Measurements from ENCODE around the gene RRP7A.
"Not testable (repeated sequence)": the region's sequence is repeated elsewhere in the genome, so short reads cannot be mapped to it uniquely, and the experiment has no call there.

RRP7A gene

GRCh38 chr22:42518638-42519524, 715 bp downstream of the RRP7A start:
- not testable (repeated sequence) for H3K27me3 ChIP-seq (replicated peaks; ENCODE audit: control insufficient read depth, insufficient read depth, low read length, poor library complexity, severe bottlenecking); DNase-seq; H3K9me3 ChIP-seq (ENCODE audit: control insufficient read depth, low read length); H3K4me1 ChIP-seq (ENCODE audit: control insufficient read depth, insufficient read depth, low read length, poor library complexity, severe bottlenecking)
- Histone ChIP-seq H3K27ac (ENCODE audit: insufficient read depth, low read length, poor library complexity, severe bottlenecking) (peak overlapping the region; percentile 78), H3K36me3 (ENCODE audit: control insufficient read depth, insufficient read depth, low read length) (peaks cover 19% of the 10 kb centered on the region), H3K4me3 (ENCODE audit: insufficient read depth, low read depth, low read length, poor library complexity, severe bottlenecking) (peak overlapping the region; percentile 74)

- peaks cover 19% of the 10 kb centered on the region for H3K36me3 ChIP-seq (ENCODE audit: control insufficient read depth, insufficient read depth, low read length)
- not testable (repeated sequence) for DNase-seq; H3K4me1 ChIP-seq (ENCODE audit: control insufficient read depth, insufficient read depth, low read length, poor library complexity, severe bottlenecking); H3K4me3 ChIP-seq (ENCODE audit: insufficient read depth, low read depth, low read length, poor library complexity, severe bottlenecking); H3K27ac ChIP-seq (ENCODE audit: insufficient read depth, low read length, poor library complexity, severe bottlenecking); H3K9me3 ChIP-seq (ENCODE audit: control insufficient read depth, low read length); H3K27me3 ChIP-seq (replicated peaks; ENCODE audit: control insufficient read depth, insufficient read depth, low read length, poor library complexity, severe bottlenecking)
Measured at GRCh38 chr22:42517103-42517502, 2.5 kb downstream of the RRP7A start.

GRCh38 chr22:42515896-42516295, 3.7 kb downstream of the RRP7A start:
- Histone ChIP-seq H3K27ac (ENCODE audit: insufficient read depth, low read length, poor library complexity, severe bottlenecking) (no peak overlapping the region), H3K36me3 (ENCODE audit: control insufficient read depth, insufficient read depth, low read length) (peaks cover 19% of the 10 kb centered on the region), H3K27me3 (replicated peaks; ENCODE audit: control insufficient read depth, insufficient read depth, low read length, poor library complexity, severe bottlenecking) (no peaks in the 10 kb centered on the region), H3K4me1 (ENCODE audit: control insufficient read depth, insufficient read depth, low read length, poor library complexity, severe bottlenecking) (peaks cover 9% of the 10 kb centered on the region), H3K9me3 (ENCODE audit: control insufficient read depth, low read length) (no peaks in the 10 kb centered on the region), H3K4me3 (ENCODE audit: insufficient read depth, low read depth, low read length, poor library complexity, severe bottlenecking) (no peak overlapping the region)
- DNase-seq, result no peak

- not testable (repeated sequence) for H3K4me1 ChIP-seq (ENCODE audit: control insufficient read depth, insufficient read depth, low read length, poor library complexity, severe bottlenecking); DNase-seq; H3K4me3 ChIP-seq (ENCODE audit: insufficient read depth, low read depth, low read length, poor library complexity, severe bottlenecking); H3K9me3 ChIP-seq (ENCODE audit: control insufficient read depth, low read length); H3K27ac ChIP-seq (ENCODE audit: insufficient read depth, low read length, poor library complexity, severe bottlenecking); H3K27me3 ChIP-seq (replicated peaks; ENCODE audit: control insufficient read depth, insufficient read depth, low read length, poor library complexity, severe bottlenecking)
- peaks cover 19% of the 10 kb centered on the region for H3K36me3 ChIP-seq (ENCODE audit: control insufficient read depth, insufficient read depth, low read length)
Measured at GRCh38 chr22:42515304-42515703, 4.3 kb downstream of the RRP7A start.

- H3K4me3 ChIP-seq (ENCODE audit: insufficient read depth, low read depth, low read length, poor library complexity, severe bottlenecking); DNase-seq; H3K27me3 ChIP-seq (replicated peaks; ENCODE audit: control insufficient read depth, insufficient read depth, low read length, poor library complexity, severe bottlenecking); H3K4me1 ChIP-seq (ENCODE audit: control insufficient read depth, insufficient read depth, low read length, poor library complexity, severe bottlenecking); H3K9me3 ChIP-seq (ENCODE audit: control insufficient read depth, low read length); H3K27ac ChIP-seq (ENCODE audit: insufficient read depth, low read length, poor library complexity, severe bottlenecking): not testable (repeated sequence)
- H3K36me3 ChIP-seq (ENCODE audit: control insufficient read depth, insufficient read depth, low read length), result peaks cover 19% of the 10 kb centered on the region
Measured at GRCh38 chr22:42514331-42514730, 5.3 kb downstream of the RRP7A start.

GRCh38 chr22:42512273-42512990, 7.2 kb downstream of the RRP7A start:
- H3K36me3 ChIP-seq (ENCODE audit: control insufficient read depth, insufficient read depth, low read length), result peaks cover 19% of the 10 kb centered on the region
- DNase-seq; H3K4me3 ChIP-seq (ENCODE audit: insufficient read depth, low read depth, low read length, poor library complexity, severe bottlenecking); H3K27ac ChIP-seq (ENCODE audit: insufficient read depth, low read length, poor library complexity, severe bottlenecking); H3K9me3 ChIP-seq (ENCODE audit: control insufficient read depth, low read length); H3K27me3 ChIP-seq (replicated peaks; ENCODE audit: control insufficient read depth, insufficient read depth, low read length, poor library complexity, severe bottlenecking); H3K4me1 ChIP-seq (ENCODE audit: control insufficient read depth, insufficient read depth, low read length, poor library complexity, severe bottlenecking): not testable (repeated sequence)

- Histone ChIP-seq H3K27me3 (replicated peaks; ENCODE audit: control insufficient read depth, insufficient read depth, low read length, poor library complexity, severe bottlenecking) (no peaks in the 10 kb centered on the region), H3K36me3 (ENCODE audit: control insufficient read depth, insufficient read depth, low read length) (peaks cover 14% of the 10 kb centered on the region), H3K9me3 (ENCODE audit: control insufficient read depth, low read length) (no peaks in the 10 kb centered on the region), H3K4me3 (ENCODE audit: insufficient read depth, low read depth, low read length, poor library complexity, severe bottlenecking) (no peak overlapping the region), H3K27ac (ENCODE audit: insufficient read depth, low read length, poor library complexity, severe bottlenecking) (no peak overlapping the region), H3K4me1 (ENCODE audit: control insufficient read depth, insufficient read depth, low read length, poor library complexity, severe bottlenecking) (no peaks in the 10 kb centered on the region)
- no peak for DNase-seq
Measured at GRCh38 chr22:42511401-42511891, 8.2 kb downstream of the RRP7A start.

- Histone ChIP-seq H3K27ac (ENCODE audit: insufficient read depth, low read length, poor library complexity, severe bottlenecking) (no peak overlapping the region), H3K4me3 (ENCODE audit: insufficient read depth, low read depth, low read length, poor library complexity, severe bottlenecking) (no peak overlapping the region), H3K36me3 (ENCODE audit: control insufficient read depth, insufficient read depth, low read length) (no peaks in the 10 kb centered on the region), H3K9me3 (ENCODE audit: control insufficient read depth, low read length) (no peaks in the 10 kb centered on the region), H3K27me3 (replicated peaks; ENCODE audit: control insufficient read depth, insufficient read depth, low read length, poor library complexity, severe bottlenecking) (no peaks in the 10 kb centered on the region), H3K4me1 (ENCODE audit: control insufficient read depth, insufficient read depth, low read length, poor library complexity, severe bottlenecking) (no peaks in the 10 kb centered on the region)
- DNase-seq, result no peak
Measured at GRCh38 chr22:42509548-42509947, 10.0 kb downstream of the RRP7A start.

GRCh38 chr22:42508975-42509364, 10.6 kb downstream of the RRP7A start:
- not testable (repeated sequence) for H3K27me3 ChIP-seq (replicated peaks; ENCODE audit: control insufficient read depth, insufficient read depth, low read length, poor library complexity, severe bottlenecking); H3K36me3 ChIP-seq (ENCODE audit: control insufficient read depth, insufficient read depth, low read length); H3K4me1 ChIP-seq (ENCODE audit: control insufficient read depth, insufficient read depth, low read length, poor library complexity, severe bottlenecking); H3K9me3 ChIP-seq (ENCODE audit: control insufficient read depth, low read length); DNase-seq; H3K4me3 ChIP-seq (ENCODE audit: insufficient read depth, low read depth, low read length, poor library complexity, severe bottlenecking); H3K27ac ChIP-seq (ENCODE audit: insufficient read depth, low read length, poor library complexity, severe bottlenecking)

GRCh38 chr22:42508327-42508974, 11.1 kb downstream of the RRP7A start:
- not testable (repeated sequence) for H3K4me3 ChIP-seq (ENCODE audit: insufficient read depth, low read depth, low read length, poor library complexity, severe bottlenecking); H3K27me3 ChIP-seq (replicated peaks; ENCODE audit: control insufficient read depth, insufficient read depth, low read length, poor library complexity, severe bottlenecking); H3K4me1 ChIP-seq (ENCODE audit: control insufficient read depth, insufficient read depth, low read length, poor library complexity, severe bottlenecking); H3K9me3 ChIP-seq (ENCODE audit: control insufficient read depth, low read length); H3K27ac ChIP-seq (ENCODE audit: insufficient read depth, low read length, poor library complexity, severe bottlenecking); DNase-seq; H3K36me3 ChIP-seq (ENCODE audit: control insufficient read depth, insufficient read depth, low read length)
